GM12878 (cell line): ENCODE measurements around the gene SPAG7. TPM values are rescaled to one million over a fixed set of nuclear protein-coding genes. Genes with fewer than 3 reads are reported as not detected.

Experiments used
- BACH1 ChIP-seq: fragments of 450-650 bp; IDR thresholded peaks from 2 replicates; pipeline ENCODE4 v1.6.1; 2017; ENCODE audit warnings: mild to moderate bottlenecking, borderline replicate concordance
- EGR1 ChIP-seq, 2 experiments: IDR thresholded peaks; 1 replicate in 1 of 2; 2 replicates in 1 of 2; pipeline ENCODE4 v1.6.1; 2011 to 2012; ENCODE audit warnings: low read depth in 2 of 2, low read length in 2 of 2, borderline replicate concordance in 1 of 2, mild to moderate bottlenecking in 1 of 2, moderate library complexity in 1 of 2
- MEF2B ChIP-seq: fragments of 450-650 bp; IDR thresholded peaks from 2 replicates; pipeline ENCODE4 v1.6.1; 2018; ENCODE audit warnings: mild to moderate bottlenecking, moderate library complexity; ENCODE audit not compliant: partially characterized antibody, poor library complexity, severe bottlenecking
- POLR2A ChIP-seq: IDR thresholded peaks from 2 replicates; pipeline ENCODE4 v1.6.1; 2011; ENCODE audit warnings: low read depth, mild to moderate bottlenecking, low read length
- POLR2AphosphoS5 ChIP-seq: IDR thresholded peaks from 2 replicates; pipeline ENCODE4 v1.6.1; 2011; ENCODE audit warnings: mild to moderate bottlenecking, low read length, inconsistent platforms
- POU2F2 ChIP-seq: IDR thresholded peaks from 3 replicates; pipeline ENCODE4 v1.6.1; 2011; ENCODE audit warnings: low read depth, mild to moderate bottlenecking, low read length, borderline replicate concordance
- RBBP5 ChIP-seq: fragments of 200-600 bp; sonication (generic); conservative IDR thresholded peaks from 2 replicates; pipeline ENCODE4 v1.6.1; 2016
- polyA plus RNA-seq, 11 experiments: library from polyadenylated mRNA; depleted of rRNA in 4 of 11; unstranded in 6 of 11; stranded (reverse) in 5 of 11; fragments of >200 nt; fragmentation: Nextera tagmentation in 4 of 11; fragmentation: Illumina TruSeq in 1 of 11; extraction: Ambion mirVana in 4 of 11; extraction: Trizol in 1 of 11; gene quantifications; 1 replicate in 1 of 11; 2 replicates in 10 of 11; pipeline versions ENCODE4 v1.2.1 to v1.2.3, GENCODE V29; 2011 to 2016; ENCODE audit warnings: inconsistent platforms in 2 of 11, missing spikeins in 2 of 11, low read depth in 1 of 11
- total RNA-seq, 4 experiments: library from RNA; depleted of rRNA in 3 of 4; stranded (reverse); fragments of >200 nt in 3 of 4; fragmentation: Illumina TruSeq in 1 of 4; extraction: Trizol in 1 of 4; gene quantifications; 2 replicates each; pipeline versions ENCODE4 v1.2.1 to v1.2.3, GENCODE V29; 2013 to 2021
- TF ChIP-seq, protein P1 (sequence below): fragments of 450-650 bp; IDR thresholded peaks from 2 replicates; pipeline ENCODE4 v1.6.1; 2014; ENCODE audit warnings: mild to moderate bottlenecking
- TF ChIP-seq, protein P2 (sequence below): fragments of 450-650 bp; IDR thresholded peaks from 2 replicates; pipeline ENCODE4 v1.6.1; 2018; ENCODE audit warnings: mild to moderate bottlenecking, low read depth, moderate library complexity; ENCODE audit not compliant: partially characterized antibody
- TF ChIP-seq, protein P3 (sequence below): fragments of 450-650 bp; IDR thresholded peaks from 2 replicates; pipeline ENCODE4 v1.6.1; 2016; ENCODE audit warnings: mild to moderate bottlenecking

The SPAG7 gene
- total and polyA plus RNA-seq, 10 of the 15 experiments (the other 5 are each of a cell fraction or from before 2014, with no cell fraction given), result 7.9 to 146 (median 88.7) TPM

DNA sequence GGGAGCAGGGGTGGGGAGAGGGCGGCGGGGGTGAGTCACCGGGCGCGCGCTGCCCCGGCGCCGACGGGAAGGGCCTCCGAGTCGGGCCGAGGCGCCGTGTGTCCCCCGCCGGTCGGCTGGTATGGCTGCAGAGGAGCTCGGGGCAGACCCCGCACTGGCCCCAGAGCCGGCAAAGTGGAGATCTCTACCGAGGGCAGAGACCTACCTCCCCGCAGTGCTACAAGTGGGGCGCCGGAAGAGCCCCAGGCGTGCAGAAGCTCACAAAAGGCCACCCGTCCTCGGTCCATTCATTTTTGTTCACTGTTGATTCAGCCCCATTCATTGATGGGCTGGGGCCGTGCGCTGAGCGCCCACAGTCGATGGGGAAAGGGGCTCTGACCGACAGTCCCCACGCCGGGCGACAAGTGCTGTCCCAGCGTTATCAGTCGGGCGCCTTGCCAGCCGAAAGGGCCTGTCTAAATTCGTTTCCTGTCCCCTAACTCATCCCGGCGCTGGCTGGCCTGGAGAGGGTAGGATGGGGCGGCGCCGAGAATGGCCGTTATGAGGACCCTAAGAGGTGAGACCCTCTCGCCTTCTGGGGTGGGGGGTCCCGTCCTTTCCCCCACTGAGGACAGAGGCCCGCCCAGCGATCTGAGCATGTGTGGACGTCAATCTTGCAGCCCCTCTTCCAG lies 17.4 kb downstream of the SPAG7 start (continued):
- TF ChIP-seq, protein P1, sequence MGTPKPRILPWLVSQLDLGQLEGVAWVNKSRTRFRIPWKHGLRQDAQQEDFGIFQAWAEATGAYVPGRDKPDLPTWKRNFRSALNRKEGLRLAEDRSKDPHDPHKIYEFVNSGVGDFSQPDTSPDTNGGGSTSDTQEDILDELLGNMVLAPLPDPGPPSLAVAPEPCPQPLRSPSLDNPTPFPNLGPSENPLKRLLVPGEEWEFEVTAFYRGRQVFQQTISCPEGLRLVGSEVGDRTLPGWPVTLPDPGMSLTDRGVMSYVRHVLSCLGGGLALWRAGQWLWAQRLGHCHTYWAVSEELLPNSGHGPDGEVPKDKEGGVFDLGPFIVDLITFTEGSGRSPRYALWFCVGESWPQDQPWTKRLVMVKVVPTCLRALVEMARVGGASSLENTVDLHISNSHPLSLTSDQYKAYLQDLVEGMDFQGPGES, result no peak
- TF ChIP-seq, protein P2, sequence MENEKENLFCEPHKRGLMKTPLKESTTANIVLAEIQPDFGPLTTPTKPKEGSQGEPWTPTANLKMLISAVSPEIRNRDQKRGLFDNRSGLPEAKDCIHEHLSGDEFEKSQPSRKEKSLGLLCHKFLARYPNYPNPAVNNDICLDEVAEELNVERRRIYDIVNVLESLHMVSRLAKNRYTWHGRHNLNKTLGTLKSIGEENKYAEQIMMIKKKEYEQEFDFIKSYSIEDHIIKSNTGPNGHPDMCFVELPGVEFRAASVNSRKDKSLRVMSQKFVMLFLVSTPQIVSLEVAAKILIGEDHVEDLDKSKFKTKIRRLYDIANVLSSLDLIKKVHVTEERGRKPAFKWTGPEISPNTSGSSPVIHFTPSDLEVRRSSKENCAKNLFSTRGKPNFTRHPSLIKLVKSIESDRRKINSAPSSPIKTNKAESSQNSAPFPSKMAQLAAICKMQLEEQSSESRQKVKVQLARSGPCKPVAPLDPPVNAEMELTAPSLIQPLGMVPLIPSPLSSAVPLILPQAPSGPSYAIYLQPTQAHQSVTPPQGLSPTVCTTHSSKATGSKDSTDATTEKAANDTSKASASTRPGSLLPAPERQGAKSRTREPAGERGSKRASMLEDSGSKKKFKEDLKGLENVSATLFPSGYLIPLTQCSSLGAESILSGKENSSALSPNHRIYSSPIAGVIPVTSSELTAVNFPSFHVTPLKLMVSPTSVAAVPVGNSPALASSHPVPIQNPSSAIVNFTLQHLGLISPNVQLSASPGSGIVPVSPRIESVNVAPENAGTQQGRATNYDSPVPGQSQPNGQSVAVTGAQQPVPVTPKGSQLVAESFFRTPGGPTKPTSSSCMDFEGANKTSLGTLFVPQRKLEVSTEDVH, result no peak
- TF ChIP-seq BACH1 (peak; percentile 37; the same call in 1 of the 2 replicates), EGR1 (IDR thresholded peaks at IDR 0.05; ENCODE audit: borderline replicate concordance in 1 of 2, low read depth in 2 of 2, low read length in 2 of 2) (no peak; a peak in 1 of 3 replicates), POLR2A (peak; percentile 66), POU2F2 (0 out of 3 replicates have a peak, but pooled peaks have one; percentile 7), MEF2B (no peak), RBBP5 (no peak), POLR2AphosphoS5 (peak; percentile 72)
- TF ChIP-seq, protein P3, sequence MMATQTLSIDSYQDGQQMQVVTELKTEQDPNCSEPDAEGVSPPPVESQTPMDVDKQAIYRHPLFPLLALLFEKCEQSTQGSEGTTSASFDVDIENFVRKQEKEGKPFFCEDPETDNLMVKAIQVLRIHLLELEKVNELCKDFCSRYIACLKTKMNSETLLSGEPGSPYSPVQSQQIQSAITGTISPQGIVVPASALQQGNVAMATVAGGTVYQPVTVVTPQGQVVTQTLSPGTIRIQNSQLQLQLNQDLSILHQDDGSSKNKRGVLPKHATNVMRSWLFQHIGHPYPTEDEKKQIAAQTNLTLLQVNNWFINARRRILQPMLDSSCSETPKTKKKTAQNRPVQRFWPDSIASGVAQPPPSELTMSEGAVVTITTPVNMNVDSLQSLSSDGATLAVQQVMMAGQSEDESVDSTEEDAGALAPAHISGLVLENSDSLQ, result no peak
